GM12878 (cell line): Measurements from ENCODE around the gene MRPS14. TPM values are rescaled to one million over a fixed set of nuclear protein-coding genes. Genes with fewer than 3 reads are reported as not detected.

Experiments
- ATAC-seq: fragments of 200-7000 bp; cut with Tn5 transposase; 3 replicates; pipeline ENCODE4 v1.9.1; 2020; ENCODE audit warnings: mild to moderate bottlenecking, moderate library complexity
- BruUV-seq: library from RNA; stranded (reverse); fragments of 400-500 nt; replicated peaks from 2 replicates; lab custom pipeline; 2021; lab: Mats Ljungman, UMichigan
- CTCF ChIA-PET: fragments of 300-600 bp; sonication (Branson Sonifier 250); formaldehyde crosslinking; extraction: SDS; loops from one replicate; lab custom pipeline; 2021; ENCODE audit warnings: inconsistent platforms; lab: Yijun Ruan, JAX
- POLR2A ChIA-PET: fragments of 350-600 bp; formaldehyde crosslinking; extraction: SDS; loops from one replicate; lab custom pipeline; 2021; ENCODE audit warnings: inconsistent platforms; lab: Charles Lee
- RAD21 ChIA-PET: fragments of 300-600 bp; sonication (Branson Sonifier 250); formaldehyde crosslinking; loops from one replicate; lab custom pipeline; 2023; ENCODE audit warnings: antibody characterized with exemption; ENCODE audit not compliant: unreplicated experiment; lab: Charles Lee
- SMC1A ChIA-PET: fragments of 300-600 bp; sonication (Branson Sonifier 250); formaldehyde crosslinking; loops from one replicate; lab custom pipeline; 2023; ENCODE audit not compliant: unreplicated experiment, uncharacterized antibody; lab: Charles Lee
- DNase-seq: peaks from one replicate; pipeline ENCODE4 v3.0.0-alpha.2; 2011; ENCODE audit warnings: low read depth, low spot score
- FAIRE-seq: peaks from 3 replicates; lab custom pipeline; 2011; peaks lifted over from hg19 to GRCh38; lab: Jason Lieb, UNC
- H2AFZ ChIP-seq: 2 replicates; pipeline ENCODE4 v1.6.0; 2011; ENCODE audit warnings: low read depth, low read length, control low read depth; ENCODE audit not compliant: control insufficient read depth
- H3K27ac ChIP-seq: 2 replicates; pipeline ENCODE4 v1.5.1; 2011; ENCODE audit warnings: control low read depth; ENCODE audit not compliant: control insufficient read depth, insufficient read depth
- H3K27me3 ChIP-seq, 2 experiments: replicated peaks in 1 of 2; 2 replicates each; pipeline versions ENCODE4 v1.6.0 to v1.6.1; 2011; ENCODE audit warnings: low read length in 1 of 2; ENCODE audit not compliant: control insufficient read depth in 2 of 2, insufficient read depth in 2 of 2
- H3K36me3 ChIP-seq, 2 experiments: 2 replicates each; pipeline ENCODE4 v1.5.1; 2011; ENCODE audit warnings: low read length in 1 of 2; ENCODE audit not compliant: control insufficient read depth in 2 of 2, insufficient read depth in 2 of 2
- H3K4me1 ChIP-seq: 2 replicates; pipeline ENCODE4 v1.6.1; 2011; ENCODE audit warnings: mild to moderate bottlenecking, low read length, moderate library complexity, mixed read lengths; ENCODE audit not compliant: control insufficient read depth, insufficient read depth
- H3K4me2 ChIP-seq: 2 replicates; pipeline ENCODE4 v1.6.0; 2011; ENCODE audit warnings: control low read depth; ENCODE audit not compliant: control insufficient read depth, insufficient read depth
- H3K4me3 ChIP-seq: fragments of 200-600 bp; sonication (generic); 2 replicates; pipeline ENCODE4 v1.5.1; 2016
- H3K79me2 ChIP-seq: 2 replicates; pipeline ENCODE4 v1.6.0; 2011; ENCODE audit warnings: low read length; ENCODE audit not compliant: control insufficient read depth, insufficient read depth
- H3K9ac ChIP-seq: 2 replicates; pipeline ENCODE4 v1.8.0; 2011; ENCODE audit warnings: low read length, control low read depth, mixed read lengths; ENCODE audit not compliant: control insufficient read depth, insufficient read depth
- H3K9me3 ChIP-seq: replicated peaks from 3 replicates; pipeline ENCODE4 v1.5.1; 2011; ENCODE audit warnings: mild to moderate bottlenecking, low read length; ENCODE audit not compliant: control insufficient read depth, insufficient read depth
- H4K20me1 ChIP-seq: 2 replicates; pipeline ENCODE4 v1.6.0; 2011; ENCODE audit not compliant: control insufficient read depth, insufficient read depth
- EZH2 ChIP-seq: IDR thresholded peaks from 2 replicates; pipeline ENCODE4 v1.6.1; 2012; ENCODE audit warnings: low read depth, mild to moderate bottlenecking, control low read depth, inconsistent platforms, low read length, borderline replicate concordance; ENCODE audit not compliant: control insufficient read depth
- HSF1 ChIP-seq: fragments of 150-350 bp; IDR thresholded peaks from 2 replicates; pipeline ENCODE4 v1.6.1; 2014; ENCODE audit warnings: mild to moderate bottlenecking, low read depth, low read length
- NFIC ChIP-seq: IDR thresholded peaks from 2 replicates; pipeline ENCODE4 v1.6.1; 2012; ENCODE audit warnings: low read depth, mild to moderate bottlenecking, inconsistent platforms, low read length, moderate library complexity
- NR2F1 ChIP-seq: fragments of 450-650 bp; conservative IDR thresholded peaks from 2 replicates; pipeline ENCODE4 v1.6.1; 2017; ENCODE audit warnings: mild to moderate bottlenecking
- NRF1 ChIP-seq: conservative IDR thresholded peaks from 2 replicates; pipeline ENCODE4 v1.6.1; 2011; ENCODE audit warnings: mild to moderate bottlenecking, low read depth, low read length, improper control_type of control experiment
- PAX8 ChIP-seq: fragments of 450-650 bp; IDR thresholded peaks from 2 replicates; pipeline ENCODE4 v1.6.1; 2017; ENCODE audit warnings: mild to moderate bottlenecking, moderate library complexity
- RBBP5 ChIP-seq: fragments of 200-600 bp; sonication (generic); conservative IDR thresholded peaks from 2 replicates; pipeline ENCODE4 v1.6.1; 2016
- RCOR1 ChIP-seq: conservative IDR thresholded peaks from 2 replicates; pipeline ENCODE4 v1.6.1; 2012; ENCODE audit warnings: low read depth, low read length, improper control_type of control experiment
- TARDBP ChIP-seq: IDR thresholded peaks from 2 replicates; pipeline ENCODE4 v1.6.1; 2016; ENCODE audit warnings: borderline replicate concordance
- TCF12 ChIP-seq: IDR thresholded peaks from 2 replicates; pipeline ENCODE4 v1.6.1; 2011; ENCODE audit warnings: low read depth, mild to moderate bottlenecking, low read length
- ZNF217 ChIP-seq: fragments of 450-650 bp; IDR thresholded peaks from 2 replicates; pipeline ENCODE4 v1.6.1; 2017; ENCODE audit warnings: antibody characterized with exemption, mild to moderate bottlenecking
- WGBS: methylation state at CpG from one replicate; pipeline ENCODE4 v1.1.6; 2016; ENCODE audit warnings: low lambda C conversion rate; ENCODE audit not compliant: insufficient replicate concordance, insufficient coverage; ENCODE audit errors: missing lambda C conversion rate; 5-methylcytosine and 5-hydroxymethylcytosine counted together
- in situ Hi-C: fragments of 300-500 bp; cut with MboI; formaldehyde crosslinking; loops from 9 replicates; pipeline ENCODE4 v1.14.3; 2018; ENCODE audit warnings: mixed read lengths
- intact Hi-C: fragments of 100-400 bp; cut with micrococcal nuclease; formaldehyde crosslinking; loops from one replicate; pipeline ENCODE4 v1.14.2; 2022; ENCODE audit not compliant: unreplicated experiment
- polyA plus RNA-seq, 11 experiments: library from polyadenylated mRNA; depleted of rRNA in 4 of 11; unstranded in 6 of 11; stranded (reverse) in 5 of 11; fragments of >200 nt; fragmentation: Nextera tagmentation in 4 of 11; fragmentation: Illumina TruSeq in 1 of 11; extraction: Ambion mirVana in 4 of 11; extraction: Trizol in 1 of 11; gene quantifications; 1 replicate in 1 of 11; 2 replicates in 10 of 11; pipeline versions ENCODE4 v1.2.1 to v1.2.3, GENCODE V29; 2011 to 2016; ENCODE audit warnings: inconsistent platforms in 2 of 11, missing spikeins in 2 of 11, low read depth in 1 of 11
- total RNA-seq, 4 experiments: library from RNA; depleted of rRNA in 3 of 4; stranded (reverse); fragments of >200 nt in 3 of 4; fragmentation: Illumina TruSeq in 1 of 4; extraction: Trizol in 1 of 4; gene quantifications; 2 replicates each; pipeline versions ENCODE4 v1.2.1 to v1.2.3, GENCODE V29; 2013 to 2021
- TF ChIP-seq, protein P1 (sequence below): fragments of 450-650 bp; IDR thresholded peaks from 2 replicates; pipeline ENCODE4 v1.6.1; 2017; ENCODE audit warnings: mild to moderate bottlenecking
- TF ChIP-seq, protein P2 (sequence below): fragments of 450-650 bp; IDR thresholded peaks from 2 replicates; pipeline ENCODE4 v1.6.1; 2016; ENCODE audit warnings: mild to moderate bottlenecking
- TF ChIP-seq, protein P3 (sequence below): IDR thresholded peaks from 2 replicates; pipeline ENCODE4 v1.6.1; 2011; ENCODE audit warnings: mild to moderate bottlenecking, low read depth, low read length, moderate library complexity; ENCODE audit not compliant: insufficient replicate concordance

Gene MRPS14
- total and polyA plus RNA-seq, 10 of the 15 experiments (the other 5 are each of a cell fraction or from before 2014, with no cell fraction given), result 31.1 to 224 (median 50.4) TPM

DNA sequence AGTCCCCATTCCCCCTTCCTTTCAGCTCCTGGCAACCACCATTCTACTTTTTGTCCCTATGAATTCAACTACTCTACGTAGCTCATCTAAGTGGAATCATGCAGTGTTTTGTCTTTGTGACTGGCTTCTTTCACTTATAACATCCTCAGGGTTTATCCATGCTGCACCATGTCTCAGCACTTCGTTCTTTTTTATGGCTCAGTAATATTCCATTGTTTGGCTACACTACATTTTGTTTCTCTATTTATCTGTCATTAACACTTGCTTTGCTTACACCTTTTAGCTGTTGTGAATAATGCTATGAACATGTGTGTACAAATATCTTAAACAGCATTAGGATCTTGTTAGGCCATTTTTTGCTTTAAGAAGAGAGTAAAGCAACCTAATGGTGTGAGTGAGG lies 1.5 kb upstream of the MRPS14 start:
- peaks cover 26% of the 10 kb centered on the region for H3K79me2 ChIP-seq
- ChIA-PET SMC1A (interaction anchor here (1.1 to 3.7 kb wide), 4 partner anchors 21 to 122 kb away, joined by 5 to 33 read pairs (median 16); partner anchors contain the start of gene CACYBP), POLR2A (interaction anchor here (2.5 to 4.2 kb wide), 2 partner anchors 21 to 26 kb away, joined by 15 to 45 read pairs; partner anchors contain the start of gene CACYBP), RAD21 (interaction anchor here (5.0 kb wide), 1 partner anchor 25 kb away, joined by 58 read pairs; the partner anchor contains the start of gene CACYBP), CTCF (interaction anchor here (0.7 to 4.0 kb wide), 7 partner anchors 12 to 150 kb away, joined by 3 to 38 read pairs (median 3); no protein-coding TSS in a partner anchor)
- H3K27ac ChIP-seq, result no peak overlapping the region
- H2AFZ ChIP-seq, result no peak overlapping the region
- no peaks in the 10 kb centered on the region for H3K36me3 ChIP-seq
- DNase-seq (no peak), FAIRE-seq (no peak), ATAC-seq (no peak)
- TF ChIP-seq, protein P1, sequence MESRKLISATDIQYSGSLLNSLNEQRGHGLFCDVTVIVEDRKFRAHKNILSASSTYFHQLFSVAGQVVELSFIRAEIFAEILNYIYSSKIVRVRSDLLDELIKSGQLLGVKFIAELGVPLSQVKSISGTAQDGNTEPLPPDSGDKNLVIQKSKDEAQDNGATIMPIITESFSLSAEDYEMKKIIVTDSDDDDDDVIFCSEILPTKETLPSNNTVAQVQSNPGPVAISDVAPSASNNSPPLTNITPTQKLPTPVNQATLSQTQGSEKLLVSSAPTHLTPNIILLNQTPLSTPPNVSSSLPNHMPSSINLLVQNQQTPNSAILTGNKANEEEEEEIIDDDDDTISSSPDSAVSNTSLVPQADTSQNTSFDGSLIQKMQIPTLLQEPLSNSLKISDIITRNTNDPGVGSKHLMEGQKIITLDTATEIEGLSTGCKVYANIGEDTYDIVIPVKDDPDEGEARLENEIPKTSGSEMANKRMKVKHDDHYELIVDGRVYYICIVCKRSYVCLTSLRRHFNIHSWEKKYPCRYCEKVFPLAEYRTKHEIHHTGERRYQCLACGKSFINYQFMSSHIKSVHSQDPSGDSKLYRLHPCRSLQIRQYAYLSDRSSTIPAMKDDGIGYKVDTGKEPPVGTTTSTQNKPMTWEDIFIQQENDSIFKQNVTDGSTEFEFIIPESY, result no peak
- TF ChIP-seq, protein P2, sequence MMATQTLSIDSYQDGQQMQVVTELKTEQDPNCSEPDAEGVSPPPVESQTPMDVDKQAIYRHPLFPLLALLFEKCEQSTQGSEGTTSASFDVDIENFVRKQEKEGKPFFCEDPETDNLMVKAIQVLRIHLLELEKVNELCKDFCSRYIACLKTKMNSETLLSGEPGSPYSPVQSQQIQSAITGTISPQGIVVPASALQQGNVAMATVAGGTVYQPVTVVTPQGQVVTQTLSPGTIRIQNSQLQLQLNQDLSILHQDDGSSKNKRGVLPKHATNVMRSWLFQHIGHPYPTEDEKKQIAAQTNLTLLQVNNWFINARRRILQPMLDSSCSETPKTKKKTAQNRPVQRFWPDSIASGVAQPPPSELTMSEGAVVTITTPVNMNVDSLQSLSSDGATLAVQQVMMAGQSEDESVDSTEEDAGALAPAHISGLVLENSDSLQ, result no peak
- no peak for TF ChIP-seq TARDBP
- TF ChIP-seq PAX8, result no peak
- TF ChIP-seq TCF12, result no peak
- TF ChIP-seq NRF1, result no peak
- no peak for TF ChIP-seq HSF1
- no peak for TF ChIP-seq ZNF217
- TF ChIP-seq, protein P3, sequence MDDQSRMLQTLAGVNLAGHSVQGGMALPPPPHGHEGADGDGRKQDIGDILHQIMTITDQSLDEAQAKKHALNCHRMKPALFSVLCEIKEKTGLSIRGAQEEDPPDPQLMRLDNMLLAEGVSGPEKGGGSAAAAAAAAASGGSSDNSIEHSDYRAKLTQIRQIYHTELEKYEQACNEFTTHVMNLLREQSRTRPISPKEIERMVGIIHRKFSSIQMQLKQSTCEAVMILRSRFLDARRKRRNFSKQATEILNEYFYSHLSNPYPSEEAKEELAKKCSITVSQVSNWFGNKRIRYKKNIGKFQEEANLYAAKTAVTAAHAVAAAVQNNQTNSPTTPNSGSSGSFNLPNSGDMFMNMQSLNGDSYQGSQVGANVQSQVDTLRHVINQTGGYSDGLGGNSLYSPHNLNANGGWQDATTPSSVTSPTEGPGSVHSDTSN, result no peak
- no peak for TF ChIP-seq NFIC
- no peak for TF ChIP-seq EZH2
- TF ChIP-seq RBBP5, result no peak
- TF ChIP-seq RCOR1, result no peak
- TF ChIP-seq NR2F1, result no peak
- no peak overlapping the region for H3K9ac ChIP-seq
- H3K4me2 ChIP-seq, result no peak overlapping the region
- intact Hi-C loops (no loop called here), in situ Hi-C loops (loop anchor here (5.0 kb wide), 1 partner anchor 118 kb away; no protein-coding TSS in a partner anchor)
- H4K20me1 ChIP-seq, result no peaks in the 10 kb centered on the region
- H3K9me3 ChIP-seq, result no peaks in the 10 kb centered on the region; the same call in 2 of the 3 replicates
- WGBS, result 95% methylated on average over 2 of the region's 2 CpGs
- peaks cover 4% of the 10 kb centered on the region for H3K4me1 ChIP-seq
- BruUV-seq, result no TSS peak
- H3K27me3 ChIP-seq, result no peaks in the 10 kb centered on the region
- no peak overlapping the region for H3K4me3 ChIP-seq
